ENCODE measurements around the gene DRC3.

Gene DRC3

GRCh38 chr17:17947966-17948365 is 24.7 kb upstream of the DRC3 start:
- Histone ChIP-seq H3K4me1 (ENCODE audit: insufficient read depth, low read length, poor library complexity, severe bottlenecking) (peaks cover 10% of the 10 kb centered on the region), H3F3A (ENCODE audit: low read depth) (no peaks in the 10 kb centered on the region), H2AFZ (ENCODE audit: low read length) (no peak overlapping the region), H3K79me2 (ENCODE audit: insufficient read depth, low read length) (no peaks in the 10 kb centered on the region), H3K9me2 (replicated peaks; ENCODE audit: low read depth, low read length) (no peaks in the 10 kb centered on the region), H3K4me3 (ENCODE audit: low read length, poor library complexity, severe bottlenecking) (no peak overlapping the region), H4K20me1 (ENCODE audit: insufficient read depth, low read length, poor library complexity, severe bottlenecking) (no peaks in the 10 kb centered on the region), H3K4me2 (ENCODE audit: low read depth, low read length, poor library complexity, severe bottlenecking) (no peak overlapping the region), H3K27me3 (ENCODE audit: insufficient read depth, low read length, poor library complexity, severe bottlenecking) (no peaks in the 10 kb centered on the region), H3K9ac (ENCODE audit: low read depth, low read length, poor library complexity, severe bottlenecking) (no peak overlapping the region), H3K9me3 (ENCODE audit: insufficient read depth, low read depth, low read length) (no peaks in the 10 kb centered on the region), H3K36me3 (ENCODE audit: insufficient read depth, low read length) (no peaks in the 10 kb centered on the region)
- TF ChIP-seq EZH2phosphoT487 (IDR thresholded peaks at IDR 0.05; ENCODE audit: borderline replicate concordance) (no peak), CTCF (conservative IDR thresholded peaks at IDR 0.05; ENCODE audit: low read length) (no peak)

- no peak overlapping the region for H3K4me2 ChIP-seq (ENCODE audit: low read depth, low read length, poor library complexity, severe bottlenecking)
- H2AFZ ChIP-seq (ENCODE audit: low read length) = no peak overlapping the region
- no peak overlapping the region for H3K9ac ChIP-seq (ENCODE audit: low read depth, low read length, poor library complexity, severe bottlenecking)
- no peaks in the 10 kb centered on the region for H3K36me3 ChIP-seq (ENCODE audit: insufficient read depth, low read length)
- no peaks in the 10 kb centered on the region for H3K4me1 ChIP-seq (ENCODE audit: insufficient read depth, low read length, poor library complexity, severe bottlenecking)
- H3K79me2 ChIP-seq (ENCODE audit: insufficient read depth, low read length) = no peaks in the 10 kb centered on the region
- no peak overlapping the region for H3K4me3 ChIP-seq (ENCODE audit: low read length, poor library complexity, severe bottlenecking)
- no peaks in the 10 kb centered on the region for H3K27me3 ChIP-seq (ENCODE audit: insufficient read depth, low read length, poor library complexity, severe bottlenecking)
- no peaks in the 10 kb centered on the region for H4K20me1 ChIP-seq (ENCODE audit: insufficient read depth, low read length, poor library complexity, severe bottlenecking)
- H3F3A ChIP-seq (ENCODE audit: low read depth) = no peaks in the 10 kb centered on the region
- TF ChIP-seq CTCF (conservative IDR thresholded peaks at IDR 0.05; ENCODE audit: low read length) = no peak
- no peak for TF ChIP-seq EZH2phosphoT487 (IDR thresholded peaks at IDR 0.05; ENCODE audit: borderline replicate concordance)
- no peaks in the 10 kb centered on the region for H3K9me3 ChIP-seq (ENCODE audit: insufficient read depth, low read depth, low read length)
- no peaks in the 10 kb centered on the region for H3K9me2 ChIP-seq (replicated peaks; ENCODE audit: low read depth, low read length)
Observed at GRCh38 chr17:17950347-17950746, 22.3 kb upstream of the DRC3 start.

- Histone ChIP-seq H4K20me1 (ENCODE audit: insufficient read depth, low read length, poor library complexity, severe bottlenecking) (no peaks in the 10 kb centered on the region), H3K9ac (ENCODE audit: low read depth, low read length, poor library complexity, severe bottlenecking) (no peak overlapping the region), H3K36me3 (ENCODE audit: insufficient read depth, low read length) (no peaks in the 10 kb centered on the region), H3F3A (ENCODE audit: low read depth) (no peaks in the 10 kb centered on the region), H3K4me2 (ENCODE audit: low read depth, low read length, poor library complexity, severe bottlenecking) (no peak overlapping the region), H3K4me1 (ENCODE audit: insufficient read depth, low read length, poor library complexity, severe bottlenecking) (no peaks in the 10 kb centered on the region), H3K27me3 (ENCODE audit: insufficient read depth, low read length, poor library complexity, severe bottlenecking) (no peaks in the 10 kb centered on the region), H2AFZ (ENCODE audit: low read length) (no peak overlapping the region), H3K9me2 (replicated peaks; ENCODE audit: low read depth, low read length) (no peaks in the 10 kb centered on the region), H3K79me2 (ENCODE audit: insufficient read depth, low read length) (no peaks in the 10 kb centered on the region), H3K9me3 (ENCODE audit: insufficient read depth, low read depth, low read length) (no peaks in the 10 kb centered on the region), H3K4me3 (ENCODE audit: low read length, poor library complexity, severe bottlenecking) (no peak overlapping the region)
- TF ChIP-seq EZH2phosphoT487 (IDR thresholded peaks at IDR 0.05; ENCODE audit: borderline replicate concordance) = no peak
- TF ChIP-seq CTCF (conservative IDR thresholded peaks at IDR 0.05; ENCODE audit: low read length) = peak; percentile 27
Observed at GRCh38 chr17:17950806-17951205, 21.9 kb upstream of the DRC3 start.

All from Loucy (cell line).